Measurements from ENCODE around the gene WFS1.

WFS1 gene

DNA sequence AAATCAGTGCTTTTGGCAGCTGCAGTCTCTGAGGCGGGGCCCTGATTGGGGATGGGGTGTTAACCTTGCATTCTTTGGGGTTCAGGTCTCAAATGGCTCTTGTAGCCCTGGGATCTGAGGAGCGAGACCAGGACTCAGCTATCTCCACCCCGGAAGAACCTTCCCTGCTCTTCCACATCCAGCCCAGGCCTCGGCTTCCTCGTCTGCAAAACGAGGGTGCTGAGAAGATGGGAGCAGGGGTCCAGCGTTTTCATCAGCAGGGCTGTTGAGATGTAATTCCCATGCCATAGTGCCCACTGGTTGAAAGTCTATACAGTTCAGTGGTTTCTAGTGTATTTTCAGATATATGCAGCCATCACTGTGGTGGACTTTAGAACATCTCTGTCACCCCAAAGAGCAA is 34.6 kb upstream of the WFS1 start:
- DNase-seq = no peak

DNA sequence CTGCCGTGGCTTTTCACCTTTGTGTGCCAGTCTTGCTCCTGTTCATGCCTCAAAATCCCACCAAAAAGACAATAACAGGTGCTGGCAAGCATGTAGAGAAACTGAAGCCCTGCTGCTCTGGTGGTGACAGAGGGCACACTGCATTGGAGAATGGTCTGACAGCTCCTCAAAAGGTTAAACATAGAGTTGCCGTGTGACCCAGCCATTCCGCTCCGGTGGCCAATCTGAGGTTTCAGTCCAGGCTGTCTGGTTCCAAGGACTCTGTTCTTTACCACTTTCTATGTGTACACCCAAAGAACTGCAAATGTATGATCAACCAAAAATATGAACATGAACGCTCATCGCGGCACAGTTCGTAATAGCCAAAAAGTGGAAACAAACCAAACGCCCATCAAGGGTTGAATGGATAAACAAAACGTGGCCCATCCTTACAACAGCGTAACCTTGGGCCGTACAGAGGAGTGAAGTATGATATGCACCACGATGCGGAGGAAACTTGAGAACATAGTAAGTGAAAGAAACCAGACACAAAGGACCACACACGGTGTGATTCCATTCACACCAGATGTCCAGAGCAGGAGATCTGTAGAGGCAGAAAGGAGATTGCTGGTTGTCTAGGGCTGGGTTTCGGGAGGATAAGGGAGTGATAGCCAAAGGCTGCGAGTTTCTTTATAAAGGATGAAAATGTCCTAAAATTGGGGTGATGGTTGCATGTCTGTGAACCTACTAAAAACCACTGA is 33.6 kb upstream of the WFS1 start:
- no peak for DNase-seq

DNA sequence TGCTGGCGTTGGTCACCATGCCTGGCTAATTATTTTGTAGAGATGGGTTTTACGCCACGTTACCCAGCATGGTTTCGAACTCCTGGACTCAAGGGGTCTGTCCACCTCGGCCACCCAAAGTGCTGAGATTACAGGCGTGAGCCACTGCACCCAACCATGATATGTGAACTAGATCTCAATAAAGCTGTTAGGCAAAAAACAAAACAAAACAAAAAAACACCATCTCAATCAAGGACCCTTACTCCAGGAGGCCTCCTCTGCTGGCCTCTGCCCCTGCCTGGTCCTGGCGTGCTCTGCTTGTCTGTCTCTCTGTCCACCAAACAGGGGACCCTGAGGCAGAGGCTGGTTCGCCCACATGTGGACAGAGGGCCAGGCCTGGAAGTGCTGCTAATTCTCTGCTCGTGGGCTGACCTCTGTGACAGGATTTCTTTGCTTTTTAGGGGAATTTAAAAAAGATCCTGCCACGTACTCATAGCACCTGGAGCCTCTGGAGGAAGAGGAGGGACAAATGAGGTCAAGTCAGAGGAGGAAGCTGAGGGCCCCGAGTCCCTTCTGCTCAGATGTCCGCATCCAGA is 32.7 kb upstream of the WFS1 start:
- DNase-seq = no peak

DNA sequence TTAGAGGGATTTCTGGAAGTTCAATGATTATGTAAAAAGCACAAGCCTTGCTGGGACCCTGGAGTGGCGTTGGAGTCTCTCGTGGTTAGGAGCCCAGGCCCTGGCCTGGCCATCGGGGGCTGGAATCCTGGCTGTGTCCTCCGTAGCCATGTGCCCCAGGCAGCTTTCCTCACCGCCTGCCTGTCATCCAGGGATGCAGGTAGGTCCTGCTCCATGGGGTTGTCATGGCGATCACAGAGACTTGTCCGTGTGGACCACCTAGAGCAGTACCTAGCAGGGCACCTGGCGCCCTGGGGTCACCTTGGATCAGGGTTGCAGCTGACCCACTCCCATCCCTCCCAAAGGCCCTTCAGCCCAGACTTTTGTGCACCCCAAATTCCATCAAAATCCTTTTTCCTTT is 30.2 kb upstream of the WFS1 start:
- DNase-seq = no peak

DNA sequence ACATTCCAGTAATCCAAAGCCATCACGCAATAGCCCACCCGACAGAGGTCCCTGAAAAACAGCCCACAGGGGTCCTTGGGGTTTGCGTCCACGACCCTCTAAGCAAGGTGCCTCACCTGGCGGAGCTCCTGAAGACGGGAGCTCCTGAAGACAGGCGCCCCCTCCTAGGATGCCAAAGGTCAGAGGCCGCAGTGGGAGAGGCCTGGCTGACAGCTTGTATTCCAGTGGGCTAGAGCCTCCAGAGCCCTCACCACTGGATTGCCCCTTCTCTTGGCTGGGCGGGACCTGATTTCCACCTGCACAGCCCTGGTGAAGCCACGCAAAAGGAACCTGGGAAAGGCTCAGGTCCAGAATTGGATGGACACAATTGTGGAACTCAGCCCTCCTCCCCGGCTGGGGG is 29.7 kb upstream of the WFS1 start:
- no peak for DNase-seq

DNA sequence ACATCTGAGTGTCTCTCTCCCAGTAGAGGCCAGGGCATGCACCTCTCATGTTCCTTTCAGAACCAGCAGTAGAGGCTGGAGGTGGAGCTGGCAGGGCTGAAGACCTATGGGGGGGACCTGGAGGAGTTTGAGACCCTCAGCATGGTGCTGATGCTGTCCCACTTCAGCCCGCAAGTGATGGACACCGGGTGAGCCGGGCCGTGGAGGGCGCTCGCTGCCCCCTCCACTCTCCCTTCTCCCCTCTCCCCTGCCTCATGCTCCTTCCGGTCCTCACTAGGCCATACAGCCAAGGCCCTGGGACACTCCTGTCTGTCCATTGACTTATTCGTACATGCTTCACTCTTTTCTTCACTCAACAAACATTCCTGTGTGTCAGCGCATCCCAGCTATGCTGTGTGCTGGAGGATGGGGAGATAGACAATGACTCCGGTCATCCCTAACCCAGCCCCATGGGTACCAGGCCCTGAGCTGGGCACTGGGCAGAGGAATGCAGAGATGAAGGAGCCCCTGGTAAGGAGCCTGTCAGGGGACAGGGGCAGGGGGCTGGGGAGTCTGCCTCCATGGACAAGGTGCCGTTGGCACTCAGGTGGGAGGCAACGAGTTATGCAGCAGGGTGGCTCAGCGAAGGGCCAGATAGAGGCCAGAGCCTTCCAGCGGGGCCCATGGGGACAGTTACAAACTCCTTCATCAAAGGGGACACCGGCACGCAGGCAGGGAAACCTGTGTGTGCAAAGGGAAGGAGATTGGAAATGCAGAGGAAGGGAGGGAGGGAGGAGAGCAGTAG is 28.4 kb upstream of the WFS1 start:
- no peak for DNase-seq

DNA sequence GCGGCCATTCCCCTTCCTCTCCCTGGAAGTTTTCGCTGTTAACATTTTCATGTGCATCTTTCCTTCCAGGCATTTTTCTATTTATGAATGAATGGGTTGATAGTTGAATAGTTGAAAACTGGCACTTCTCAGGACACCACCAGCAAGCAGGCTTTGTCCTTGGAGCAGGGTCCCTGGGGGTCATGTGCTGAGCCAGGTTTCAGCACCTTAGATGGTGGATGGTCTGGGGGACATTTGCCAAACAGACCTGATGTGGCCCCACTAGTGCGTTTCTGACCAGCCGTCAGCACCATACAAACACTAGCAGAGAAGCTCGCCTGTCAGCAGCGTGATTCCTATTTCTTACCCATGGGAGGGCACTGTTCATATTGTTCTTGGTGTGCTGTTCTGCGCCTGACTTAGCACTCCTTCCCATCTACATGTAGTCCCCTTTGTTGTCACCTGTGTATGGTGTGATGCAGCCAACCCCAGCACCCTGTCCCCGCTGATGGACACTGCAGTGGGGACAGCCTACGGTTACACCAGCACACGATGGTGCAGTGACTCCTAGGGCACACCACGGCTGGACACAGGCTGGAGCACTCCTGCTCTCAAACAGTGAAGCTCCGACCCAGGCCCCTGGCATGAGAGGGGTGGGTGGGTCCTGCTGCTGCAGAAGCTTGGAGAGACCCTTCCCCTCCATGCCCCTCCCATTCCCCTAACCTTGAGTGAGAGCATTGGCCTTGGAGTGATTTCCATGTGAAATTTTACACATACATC is 27.2 kb upstream of the WFS1 start:
- DNase-seq = no peak

DNA sequence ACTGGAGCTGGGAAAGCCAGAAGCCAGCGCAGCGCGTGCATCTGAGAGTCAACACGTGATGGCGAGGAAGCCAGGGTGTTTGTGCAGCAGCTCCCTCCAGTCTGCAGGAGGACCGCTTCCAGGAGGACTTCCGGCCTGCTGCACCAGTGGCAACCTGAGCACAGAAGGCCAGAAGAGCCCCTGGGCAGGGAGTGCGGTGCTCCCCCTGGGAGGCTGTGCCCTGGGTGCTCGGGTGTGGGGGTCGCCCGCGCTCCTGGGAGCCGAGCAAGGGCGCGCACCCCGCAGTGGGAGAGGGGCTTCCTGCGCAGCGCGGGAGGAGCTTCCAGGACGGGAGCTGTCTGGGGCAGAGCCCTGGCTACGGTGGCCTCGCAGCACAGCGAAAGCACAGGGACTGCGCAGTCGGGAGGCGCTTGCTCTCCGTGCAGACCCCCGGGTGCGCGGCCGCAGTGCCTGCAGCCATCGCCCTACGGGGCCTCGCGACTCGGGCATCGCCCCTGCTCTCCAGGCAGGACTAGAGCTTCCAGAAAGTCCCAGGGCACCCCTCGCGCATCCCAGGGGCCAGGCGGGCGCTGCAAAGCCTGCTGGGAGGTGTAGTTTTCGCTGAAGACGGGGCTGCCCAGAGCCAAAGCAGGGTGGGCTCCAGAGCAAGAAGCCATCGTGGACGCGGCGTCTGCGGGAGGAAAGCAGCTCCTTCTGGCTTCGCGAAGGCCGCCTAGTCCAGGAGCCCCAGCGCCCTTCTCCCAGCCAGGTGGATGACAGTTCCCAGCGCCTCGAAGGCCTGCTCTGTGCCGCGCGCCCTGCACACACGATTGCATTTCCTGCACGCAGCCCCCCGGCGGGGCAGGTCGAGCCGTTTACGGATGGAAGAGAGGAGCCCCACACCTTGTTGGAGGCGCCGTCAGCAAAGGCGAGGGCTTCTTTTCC is 24.1 kb upstream of the WFS1 start:
- no peak for DNase-seq

DNA sequence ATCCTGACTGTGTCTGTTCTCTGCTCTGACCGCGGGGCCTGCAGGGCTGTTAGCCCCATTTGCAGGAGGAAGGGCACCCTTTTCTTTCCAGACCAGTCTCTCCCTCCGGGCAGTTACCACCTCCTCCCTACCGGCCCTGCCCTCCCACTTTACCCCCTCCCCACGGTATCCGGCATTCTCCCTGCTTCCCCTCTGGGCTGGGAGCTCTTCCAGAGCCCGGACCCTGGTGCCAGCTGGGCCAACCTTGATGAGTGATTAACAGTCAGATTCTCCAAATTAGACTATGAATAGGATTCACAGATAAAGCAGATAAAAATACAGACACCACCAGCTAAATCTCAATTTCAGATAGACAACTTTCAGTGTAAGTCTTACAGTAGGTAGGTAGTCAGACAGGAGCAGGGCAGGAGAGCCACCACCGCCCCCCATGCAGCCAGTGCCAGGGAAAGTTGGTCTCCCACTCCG is 23.4 kb upstream of the WFS1 start:
- DNase-seq = no peak

DNA sequence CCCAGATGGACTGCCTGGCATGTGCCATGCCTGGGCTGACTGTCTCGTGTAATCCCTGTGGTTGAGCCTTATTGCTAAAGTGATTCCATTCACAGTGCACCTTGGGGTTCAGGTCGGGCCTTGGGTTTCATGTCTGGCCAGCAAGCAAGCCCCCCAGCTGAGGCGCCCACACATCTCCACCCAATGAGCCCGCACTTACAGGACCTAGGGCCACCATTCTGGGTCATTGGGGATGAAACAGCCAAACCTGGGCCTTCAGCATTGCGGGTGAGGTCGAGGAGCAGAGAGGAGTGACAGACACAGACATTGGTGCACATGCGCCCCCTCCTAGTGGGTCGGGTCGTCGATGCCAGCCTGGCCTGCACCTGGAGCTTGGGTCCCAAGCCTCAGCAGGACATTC is 21.3 kb upstream of the WFS1 start:
- DNase-seq = no peak

DNA sequence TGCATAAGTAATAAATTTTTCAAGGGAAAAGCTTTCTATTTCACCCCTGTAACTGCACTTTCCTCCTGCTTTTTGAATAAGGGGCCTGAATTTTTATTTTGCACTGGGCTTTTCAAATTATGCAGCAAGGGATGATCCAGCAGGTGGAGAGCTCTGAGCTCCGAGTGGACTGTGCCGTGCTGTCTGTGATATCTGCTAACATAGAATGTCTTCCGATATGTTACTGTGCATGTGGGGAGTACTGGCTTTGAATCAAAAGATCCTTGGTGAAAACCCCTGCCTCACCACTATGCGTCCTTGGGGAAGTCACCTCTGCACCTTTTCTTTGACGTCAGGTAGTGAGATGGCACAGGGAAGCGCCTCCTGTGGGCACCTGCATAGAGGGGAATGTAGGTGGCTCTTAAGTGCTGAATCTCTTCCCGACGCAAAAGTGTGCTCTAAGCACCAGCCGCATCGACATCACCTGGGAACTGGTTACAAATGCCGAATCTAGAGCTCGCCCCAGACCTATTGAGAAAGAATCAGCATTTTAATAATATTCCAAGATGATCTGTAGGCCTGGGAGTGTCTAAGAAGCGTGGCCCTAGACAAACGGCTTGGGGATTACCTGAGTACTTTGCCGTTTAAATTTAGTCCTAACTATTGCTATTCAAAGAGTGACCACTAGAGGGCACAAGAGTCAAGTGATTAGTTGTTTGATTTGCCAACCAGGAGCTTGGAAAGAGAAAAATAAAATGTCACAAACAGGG is 19.2 kb upstream of the WFS1 start:
- peak; percentile 73 for DNase-seq

DNA sequence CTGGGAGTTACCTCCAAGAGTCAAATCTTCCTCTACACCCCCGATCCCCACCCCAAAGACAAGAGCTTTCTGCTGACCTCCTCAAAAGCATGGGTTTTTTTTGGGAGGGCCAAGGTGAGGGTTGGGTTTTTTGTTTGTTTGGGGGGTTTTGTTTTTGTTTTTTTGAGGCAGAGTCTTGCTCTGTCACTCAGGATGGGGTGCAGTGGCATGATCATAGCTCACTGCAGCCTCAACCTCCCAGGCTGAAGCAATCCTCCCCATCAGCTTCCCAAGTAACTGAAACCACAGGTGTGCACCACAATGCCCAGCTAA is 18.7 kb upstream of the WFS1 start:
- no peak for DNase-seq

DNA sequence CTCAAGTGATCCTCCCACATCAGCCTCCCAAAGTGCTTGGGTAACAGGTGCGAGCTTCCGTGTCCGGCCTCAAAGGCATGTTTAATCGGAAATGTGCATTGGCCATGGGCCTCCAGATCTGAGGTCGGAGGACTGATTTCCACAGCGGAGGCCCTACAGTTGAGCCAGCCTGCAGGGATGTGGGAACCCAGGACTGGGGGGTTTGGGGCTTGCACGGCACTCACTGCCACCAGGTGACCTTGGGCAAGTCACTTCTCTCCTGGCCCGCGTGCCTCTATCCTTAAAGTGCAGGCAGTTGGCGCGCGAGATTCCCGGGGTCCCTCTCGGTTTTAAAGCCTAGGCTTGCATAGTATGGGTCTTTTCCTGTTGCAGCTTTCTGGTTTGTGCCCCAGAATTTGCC is 18.3 kb upstream of the WFS1 start:
- no peak for DNase-seq

DNA sequence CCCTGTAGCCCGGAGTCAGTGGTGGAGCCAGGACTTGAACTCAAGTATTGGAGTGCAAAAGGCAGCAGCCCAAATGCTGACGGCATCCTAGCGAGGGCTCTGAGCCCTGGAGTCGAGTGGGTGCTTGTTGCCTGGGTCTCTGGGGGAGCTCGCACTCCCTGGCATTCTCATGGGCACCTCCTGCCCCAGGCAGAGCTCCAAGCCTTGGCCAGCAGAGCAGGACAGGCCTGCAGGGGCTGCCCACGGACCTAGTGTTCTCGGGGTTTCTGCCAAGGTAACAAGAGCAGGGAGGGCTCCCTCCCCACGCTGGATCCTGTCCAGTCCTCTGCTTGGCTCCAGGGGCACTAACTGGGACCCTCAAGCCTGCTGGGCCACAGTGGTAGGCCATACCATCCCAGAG is 17.6 kb upstream of the WFS1 start:
- no peak for DNase-seq

DNA sequence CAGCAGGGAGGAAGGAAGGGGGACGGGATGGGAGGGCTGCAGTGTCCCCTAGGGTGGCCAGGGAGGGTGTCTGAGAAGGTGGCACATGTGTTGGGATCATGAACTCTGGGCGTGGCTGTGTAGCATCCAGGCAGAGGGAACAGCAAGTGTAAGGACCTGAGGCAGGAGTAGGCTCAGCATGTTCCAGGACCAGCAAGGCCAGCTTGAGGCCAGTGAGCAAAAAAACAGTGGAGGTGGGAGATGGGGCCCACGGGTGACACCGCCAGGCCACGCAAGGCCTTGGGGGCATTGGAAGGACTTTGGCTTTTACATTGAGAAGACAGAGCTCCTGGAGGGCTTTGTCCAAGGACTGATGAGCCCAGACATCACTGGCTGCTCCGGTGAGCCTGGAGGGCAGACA is 16.5 kb upstream of the WFS1 start:
- no peak for DNase-seq

DNA sequence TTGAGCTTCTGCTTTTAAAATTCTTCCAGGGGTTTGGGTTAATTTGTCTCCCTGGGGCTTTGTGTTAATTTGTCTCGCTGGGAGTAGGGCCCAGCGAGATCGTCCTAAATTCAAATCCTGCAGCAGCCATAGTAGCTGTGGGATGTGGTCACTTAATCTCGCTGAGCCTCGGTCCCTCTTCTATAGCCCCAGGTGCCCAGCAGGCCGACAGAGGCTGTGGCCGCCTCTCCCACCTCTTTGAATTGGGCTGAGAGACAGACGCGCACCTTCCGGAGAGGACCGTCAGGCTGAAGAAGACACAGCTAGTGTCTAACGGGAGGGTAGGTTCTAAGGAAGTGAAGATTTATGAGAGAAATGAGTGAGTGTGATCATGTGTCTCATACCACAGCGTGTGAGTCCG is 15.7 kb upstream of the WFS1 start:
- no peak for DNase-seq

DNA sequence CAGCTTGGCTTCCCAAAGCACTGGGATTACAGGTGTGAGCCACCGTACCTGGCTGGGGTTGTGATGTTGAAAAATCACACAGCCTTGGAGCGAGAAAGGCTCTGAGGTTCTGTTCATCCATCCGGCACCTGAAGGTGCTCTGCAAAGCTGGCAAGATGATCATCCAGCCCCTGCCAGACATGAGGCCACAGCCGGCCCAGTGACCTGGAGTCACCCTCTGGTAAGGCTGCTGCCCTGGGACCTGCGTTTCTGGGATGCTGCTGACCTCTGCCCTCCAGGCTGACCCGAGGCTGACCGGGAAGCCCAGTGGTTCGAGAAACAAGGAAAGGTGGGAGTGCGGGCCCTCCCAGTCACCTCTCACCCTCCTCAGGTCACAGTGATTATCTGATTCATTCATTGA is 13.5 kb upstream of the WFS1 start:
- DNase-seq = no peak

DNA sequence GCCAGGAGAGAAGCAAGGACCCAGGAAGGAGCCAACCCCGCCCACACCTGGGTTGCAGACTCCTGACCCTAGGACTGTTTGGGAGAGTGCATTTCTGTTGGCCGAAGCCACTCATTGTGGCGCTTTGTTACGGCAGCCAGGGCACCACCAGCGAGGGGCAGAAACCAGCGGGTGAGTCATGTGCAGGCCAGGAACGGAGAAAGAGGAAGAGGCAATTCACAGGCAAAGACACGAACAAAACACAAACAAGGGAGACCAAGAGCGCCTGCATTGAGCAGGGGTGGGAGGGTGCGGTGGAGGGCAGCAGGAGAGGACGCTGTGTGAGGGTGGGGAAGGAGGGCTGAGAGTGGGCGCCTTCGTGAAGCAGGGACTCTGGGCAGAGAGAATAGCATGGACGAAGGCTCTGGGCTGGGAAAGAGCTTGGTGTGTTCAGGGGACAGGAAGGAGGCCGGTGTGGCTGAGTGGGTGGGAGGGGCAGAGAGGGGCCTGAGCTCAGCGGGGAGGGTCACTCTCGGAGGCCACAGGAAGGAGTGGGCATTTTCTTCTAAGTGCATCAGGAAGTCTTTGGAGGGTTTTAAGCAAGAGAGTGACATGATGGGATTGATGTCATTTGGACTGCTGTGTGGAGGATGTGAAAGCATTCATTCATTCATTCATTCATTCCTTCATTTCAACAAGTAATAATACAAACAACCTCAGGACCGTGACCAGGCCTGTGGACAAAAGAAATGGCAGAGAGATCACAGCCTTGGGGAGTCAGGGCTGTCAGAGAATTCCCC is 12.2 kb upstream of the WFS1 start:
- no peak for DNase-seq

DNA sequence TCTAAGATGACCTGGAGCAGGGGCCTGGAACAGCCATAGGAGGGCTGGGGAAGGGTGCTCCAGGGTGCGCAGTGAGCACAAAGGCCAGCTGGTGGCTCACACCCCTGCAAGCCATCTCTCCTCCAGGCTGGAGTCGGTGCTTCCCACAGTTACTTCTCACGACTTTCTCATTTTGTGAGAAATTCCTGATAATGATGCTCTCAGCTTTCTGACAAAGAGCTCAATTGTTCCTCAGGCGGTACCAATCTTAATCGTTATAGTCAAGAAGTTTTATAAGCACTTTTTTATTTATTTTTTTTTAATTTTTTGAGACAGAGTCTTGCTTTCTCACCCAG is 11.7 kb upstream of the WFS1 start:
- no peak for DNase-seq

DNA sequence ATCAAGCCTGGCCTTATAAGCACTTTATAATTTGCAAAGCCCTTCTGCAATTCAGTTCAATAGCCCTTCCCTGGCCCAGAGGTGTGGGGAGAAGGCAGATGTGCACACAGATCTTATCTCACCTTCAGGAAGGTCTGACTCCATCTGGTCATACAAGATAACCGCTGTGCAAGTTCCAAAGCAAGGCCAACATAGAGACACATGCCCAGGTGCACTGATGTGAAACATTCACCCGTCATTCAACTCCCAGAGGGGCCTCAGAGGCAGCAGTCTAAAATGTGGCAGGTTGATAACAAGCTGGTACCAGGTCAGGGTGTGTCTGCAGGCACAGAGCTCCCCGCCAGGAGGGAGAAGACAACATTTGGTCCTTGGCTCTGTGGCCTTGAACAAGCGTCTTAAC is 10.9 kb upstream of the WFS1 start:
- DNase-seq = no peak

DNA sequence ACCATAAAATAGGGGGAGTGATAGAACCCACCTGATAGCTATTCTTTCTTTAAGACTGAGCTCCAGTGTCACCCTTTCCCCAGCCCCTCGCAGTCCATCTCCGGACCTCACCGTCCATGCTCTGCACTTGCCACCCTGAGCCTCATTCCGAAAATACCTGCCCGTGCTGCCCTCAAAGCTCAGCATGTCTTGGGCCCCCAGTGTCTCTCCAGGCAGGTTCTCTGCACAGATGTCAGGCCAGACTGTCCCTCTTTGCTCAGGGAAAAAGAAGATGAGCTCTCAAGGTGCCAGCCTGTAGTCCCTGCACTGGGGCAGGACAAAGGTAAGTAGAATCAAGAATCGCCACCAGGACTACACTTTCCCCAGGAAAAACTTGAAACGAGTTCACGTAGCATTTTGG is 9.8 kb upstream of the WFS1 start:
- DNase-seq = no peak
